Measurements from ENCODE around the gene WDR13. TPM values are rescaled to one million over a fixed set of nuclear protein-coding genes. Genes with fewer than 3 reads are reported as not detected.

WDR13 gene
- total and polyA plus RNA-seq, 12 donors = 121 to 352 (median 159) TPM

DNA sequence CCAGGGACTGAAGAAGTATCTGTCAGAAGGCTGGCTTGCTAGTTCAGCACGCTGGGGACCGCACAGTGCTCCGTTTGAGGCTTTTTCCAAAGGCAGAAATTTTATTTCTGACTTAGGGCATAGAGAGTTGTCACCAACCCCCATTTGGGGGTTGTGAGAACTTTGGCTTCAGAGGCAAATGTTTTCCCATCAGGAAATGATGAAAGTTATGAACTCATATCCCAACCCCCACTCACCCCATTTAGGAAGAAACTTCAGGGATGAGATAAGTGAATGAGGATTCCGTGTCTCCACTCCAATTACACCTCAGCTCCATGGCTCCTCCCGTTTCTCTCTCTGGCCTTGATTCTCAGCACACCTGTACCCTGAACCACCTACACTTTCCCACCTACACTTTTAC lies 4.3 kb upstream of the WDR13 start:
- intact Hi-C loops (cut with DNase I) = no loop called here
- 70 to 72% methylated on average over 5 of the region's 5 CpGs for WGBS, 2 donors
- Histone ChIP-seq H3K4me3 (no peak overlapping the region), H3K36me3 (no peaks in the 10 kb centered on the region), H3K4me1 (peaks cover 0 to 30% (median 10%) of the 10 kb centered on the region in 9 donors), H3K9me3 (no peaks in the 10 kb centered on the region), H3K27me3 (peaks cover 0 to 5% (median 0%) of the 10 kb centered on the region in 7 donors), H3K27ac (no peak overlapping the region)
- ATAC-seq (no peak), DNase-seq (no peak)
- TF ChIP-seq, protein P1, sequence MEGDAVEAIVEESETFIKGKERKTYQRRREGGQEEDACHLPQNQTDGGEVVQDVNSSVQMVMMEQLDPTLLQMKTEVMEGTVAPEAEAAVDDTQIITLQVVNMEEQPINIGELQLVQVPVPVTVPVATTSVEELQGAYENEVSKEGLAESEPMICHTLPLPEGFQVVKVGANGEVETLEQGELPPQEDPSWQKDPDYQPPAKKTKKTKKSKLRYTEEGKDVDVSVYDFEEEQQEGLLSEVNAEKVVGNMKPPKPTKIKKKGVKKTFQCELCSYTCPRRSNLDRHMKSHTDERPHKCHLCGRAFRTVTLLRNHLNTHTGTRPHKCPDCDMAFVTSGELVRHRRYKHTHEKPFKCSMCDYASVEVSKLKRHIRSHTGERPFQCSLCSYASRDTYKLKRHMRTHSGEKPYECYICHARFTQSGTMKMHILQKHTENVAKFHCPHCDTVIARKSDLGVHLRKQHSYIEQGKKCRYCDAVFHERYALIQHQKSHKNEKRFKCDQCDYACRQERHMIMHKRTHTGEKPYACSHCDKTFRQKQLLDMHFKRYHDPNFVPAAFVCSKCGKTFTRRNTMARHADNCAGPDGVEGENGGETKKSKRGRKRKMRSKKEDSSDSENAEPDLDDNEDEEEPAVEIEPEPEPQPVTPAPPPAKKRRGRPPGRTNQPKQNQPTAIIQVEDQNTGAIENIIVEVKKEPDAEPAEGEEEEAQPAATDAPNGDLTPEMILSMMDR (IDR thresholded peaks at IDR 0.05) = no peak

DNA sequence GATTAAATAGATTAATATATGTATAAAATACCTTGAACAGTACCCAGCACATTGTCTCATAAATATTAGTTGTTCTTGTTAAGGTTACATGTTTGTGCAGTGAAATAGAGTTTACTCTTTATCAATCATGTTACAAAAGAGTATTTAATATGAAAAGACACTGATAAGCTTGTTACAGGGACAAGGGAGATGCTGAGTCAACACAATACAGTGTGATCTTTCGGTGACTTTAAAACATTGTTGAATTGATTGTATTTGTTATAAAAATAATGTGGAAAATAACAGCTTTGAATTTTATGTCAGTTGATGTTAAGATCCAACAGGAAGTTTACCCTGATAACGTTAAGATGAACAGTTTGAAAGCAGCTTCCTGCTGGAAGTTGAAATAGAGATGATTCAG lies 1.4 kb upstream of the WDR13 start:
- H3K4me1 ChIP-seq = peaks cover 0 to 26% (median 8%) of the 10 kb centered on the region in 9 donors
- H3K27ac ChIP-seq = no peak overlapping the region
- DNase-seq (no peak), ATAC-seq (no peak)
- TF ChIP-seq, protein P1 (IDR thresholded peaks at IDR 0.05) = no peak
- WGBS, 2 donors = 56 to 62% methylated on average over 2 of the region's 2 CpGs
- H3K36me3 ChIP-seq = peaks cover 0 to 22% (median 6%) of the 10 kb centered on the region in 9 donors
- H3K4me3 ChIP-seq = no peak overlapping the region
- intact Hi-C loops (cut with DNase I) = no loop called here
- no peaks in the 10 kb centered on the region for H3K9me3 ChIP-seq
- H3K27me3 ChIP-seq = peaks cover 0 to 5% (median 0%) of the 10 kb centered on the region in 7 donors

DNA sequence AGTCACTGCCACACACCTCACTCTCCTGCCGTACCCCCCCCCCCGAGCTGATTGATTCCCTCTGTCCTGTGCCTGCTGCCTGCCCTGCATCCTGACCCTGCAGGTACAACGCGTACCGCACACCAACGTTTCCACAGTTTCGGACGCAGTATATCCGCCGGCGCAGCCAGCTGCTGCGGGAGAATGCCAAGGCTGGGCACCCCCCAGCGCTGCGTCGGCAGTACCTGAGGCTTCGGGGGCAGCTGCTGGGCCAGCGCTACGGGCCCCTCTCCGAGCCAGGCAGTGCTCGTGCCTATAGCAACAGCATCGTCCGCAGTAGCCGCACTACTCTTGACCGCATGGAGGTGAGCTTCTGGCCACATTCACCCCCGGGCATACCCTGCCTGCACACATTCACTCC lies 1.3 kb downstream of the WDR13 start:
- intact Hi-C loops (cut with DNase I) = loop anchor here in 1 of 10 donors (2.0 kb wide), 1 partner anchor 98 kb away; the partner anchor contains the start of gene SUV39H1
- peaks cover 0 to 5% (median 0%) of the 10 kb centered on the region in 7 donors for H3K27me3 ChIP-seq
- peak overlapping the region in 9 of 10 donors; percentile 54 to 80 (median 68) for H3K4me3 ChIP-seq
- DNase-seq = no peak
- peaks cover 0 to 13% (median 4%) of the 10 kb centered on the region in 9 donors for H3K4me1 ChIP-seq
- peak overlapping the region in 7 of 10 donors; percentile 96 to 99 (median 97) for H3K27ac ChIP-seq
- TF ChIP-seq, protein P1 (IDR thresholded peaks at IDR 0.05) = no peak
- 84 to 93% methylated on average over 23 to 25 of the region's 25 CpGs for WGBS, 2 donors
- H3K9me3 ChIP-seq = no peaks in the 10 kb centered on the region
- peak in 1 of 8 donors; percentile 1 for ATAC-seq
- H3K36me3 ChIP-seq = peaks cover 0 to 49% (median 6%) of the 10 kb centered on the region in 9 donors

DNA sequence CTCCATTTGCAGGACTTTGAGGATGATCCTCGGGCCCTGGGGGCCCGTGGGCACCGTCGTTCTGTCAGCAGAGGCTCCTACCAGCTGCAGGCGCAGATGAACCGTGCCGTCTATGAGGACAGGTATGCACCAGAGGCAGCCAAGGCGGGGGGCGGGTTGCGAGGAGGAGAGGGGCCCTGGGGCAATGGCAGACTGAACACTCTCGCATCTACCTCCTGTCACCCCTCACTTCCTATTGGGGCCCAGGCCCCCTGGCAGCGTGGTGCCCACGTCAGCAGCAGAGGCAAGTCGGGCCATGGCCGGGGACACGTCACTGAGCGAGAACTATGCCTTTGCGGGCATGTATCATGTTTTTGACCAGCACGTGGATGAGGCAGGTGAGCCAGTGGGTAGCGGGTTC lies 2.0 kb downstream of the WDR13 start:
- WGBS, 2 donors = 95 to 96% methylated on average over 18 to 20 of the region's 20 CpGs
- ATAC-seq = no peak
- TF ChIP-seq, protein P1 (IDR thresholded peaks at IDR 0.05) = no peak

More for the DNA sequence above, 2.0 kb downstream of the WDR13 start:
- Histone ChIP-seq H3K4me3 (no peak overlapping the region), H3K27me3 (peaks cover 0 to 3% (median 0%) of the 10 kb centered on the region in 7 donors), H3K27ac (no peak overlapping the region), H3K36me3 (peaks cover 0 to 57% (median 6%) of the 10 kb centered on the region in 9 donors), H3K4me1 (peaks cover 0 to 13% (median 4%) of the 10 kb centered on the region in 9 donors), H3K9me3 (no peaks in the 10 kb centered on the region)
- no peak for DNase-seq
- intact Hi-C loops (cut with DNase I) = loop anchor here in 1 of 10 donors (2.0 kb wide), 1 partner anchor 97 kb away; the partner anchor contains the start of gene SUV39H1

Measured in heart right ventricle (tissue), 16 donors.